ENCODE data around the gene SAFB2. TPM values are rescaled to one million over a fixed set of nuclear protein-coding genes. Genes with fewer than 3 reads are reported as not detected.

The SAFB2 gene
- total RNA-seq, 1 donor from 2014 or later, result 143 TPM

DNA sequence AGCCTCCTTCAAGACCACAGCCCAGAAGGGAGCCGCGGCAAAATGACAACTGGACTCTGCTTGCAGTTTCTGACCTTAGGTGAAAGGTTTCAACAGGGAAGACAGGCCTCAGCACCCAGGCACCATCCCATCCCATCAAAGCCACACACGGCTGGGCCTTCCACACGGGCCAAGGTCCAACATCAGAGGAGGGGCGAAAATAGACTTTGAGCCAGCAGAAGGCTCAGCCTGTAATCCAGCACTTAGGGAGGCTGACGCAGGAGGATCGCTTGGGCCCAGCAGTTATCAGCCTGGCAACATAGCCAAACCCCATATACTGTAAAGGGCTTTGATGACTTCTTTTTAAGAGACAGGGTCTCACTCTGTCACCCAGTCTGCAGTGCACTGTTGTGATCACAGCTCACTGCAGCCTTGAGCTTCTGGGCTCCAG, 28.0 kb downstream of the SAFB2 start:
- intact Hi-C loops (cut with micrococcal nuclease), result no loop called here
- no peak overlapping the region for H3K4me3 Mint-ChIP-seq
- no peaks in the 10 kb centered on the region for H3K4me1 Mint-ChIP-seq
- no peaks in the 10 kb centered on the region for H3K9me3 Mint-ChIP-seq
- ChIA-PET CTCF (no interaction called here), POLR2A (no interaction called here)
- H3K36me3 Mint-ChIP-seq (ENCODE audit: low read depth), result peaks cover 92% of the 10 kb centered on the region
- DNase-seq, result no peak
- no peaks in the 10 kb centered on the region for H3K27me3 Mint-ChIP-seq
- no peak for ATAC-seq (ENCODE audit: low read depth)
- TF ChIP-seq, protein P1, sequence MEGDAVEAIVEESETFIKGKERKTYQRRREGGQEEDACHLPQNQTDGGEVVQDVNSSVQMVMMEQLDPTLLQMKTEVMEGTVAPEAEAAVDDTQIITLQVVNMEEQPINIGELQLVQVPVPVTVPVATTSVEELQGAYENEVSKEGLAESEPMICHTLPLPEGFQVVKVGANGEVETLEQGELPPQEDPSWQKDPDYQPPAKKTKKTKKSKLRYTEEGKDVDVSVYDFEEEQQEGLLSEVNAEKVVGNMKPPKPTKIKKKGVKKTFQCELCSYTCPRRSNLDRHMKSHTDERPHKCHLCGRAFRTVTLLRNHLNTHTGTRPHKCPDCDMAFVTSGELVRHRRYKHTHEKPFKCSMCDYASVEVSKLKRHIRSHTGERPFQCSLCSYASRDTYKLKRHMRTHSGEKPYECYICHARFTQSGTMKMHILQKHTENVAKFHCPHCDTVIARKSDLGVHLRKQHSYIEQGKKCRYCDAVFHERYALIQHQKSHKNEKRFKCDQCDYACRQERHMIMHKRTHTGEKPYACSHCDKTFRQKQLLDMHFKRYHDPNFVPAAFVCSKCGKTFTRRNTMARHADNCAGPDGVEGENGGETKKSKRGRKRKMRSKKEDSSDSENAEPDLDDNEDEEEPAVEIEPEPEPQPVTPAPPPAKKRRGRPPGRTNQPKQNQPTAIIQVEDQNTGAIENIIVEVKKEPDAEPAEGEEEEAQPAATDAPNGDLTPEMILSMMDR (IDR thresholded peaks at IDR 0.05), result no peak
- H3K27ac Mint-ChIP-seq, result no peak overlapping the region

GRCh38 chr19:5593343-5594255, 29.0 kb downstream of the SAFB2 start:
- DNase-seq, result no peak
- Mint-ChIP-seq H3K4me3 (no peak overlapping the region), H3K27ac (no peak overlapping the region), H3K27me3 (no peaks in the 10 kb centered on the region), H3K4me1 (no peaks in the 10 kb centered on the region), H3K36me3 (ENCODE audit: low read depth) (peaks cover 92% of the 10 kb centered on the region), H3K9me3 (no peaks in the 10 kb centered on the region)
- POLR2A ChIA-PET, result no interaction called here
- CTCF ChIA-PET, result no interaction called here
- no peak for ATAC-seq (ENCODE audit: low read depth)
- intact Hi-C loops (cut with micrococcal nuclease), result no loop called here
- TF ChIP-seq, protein P1 (IDR thresholded peaks at IDR 0.05), result no peak

DNA sequence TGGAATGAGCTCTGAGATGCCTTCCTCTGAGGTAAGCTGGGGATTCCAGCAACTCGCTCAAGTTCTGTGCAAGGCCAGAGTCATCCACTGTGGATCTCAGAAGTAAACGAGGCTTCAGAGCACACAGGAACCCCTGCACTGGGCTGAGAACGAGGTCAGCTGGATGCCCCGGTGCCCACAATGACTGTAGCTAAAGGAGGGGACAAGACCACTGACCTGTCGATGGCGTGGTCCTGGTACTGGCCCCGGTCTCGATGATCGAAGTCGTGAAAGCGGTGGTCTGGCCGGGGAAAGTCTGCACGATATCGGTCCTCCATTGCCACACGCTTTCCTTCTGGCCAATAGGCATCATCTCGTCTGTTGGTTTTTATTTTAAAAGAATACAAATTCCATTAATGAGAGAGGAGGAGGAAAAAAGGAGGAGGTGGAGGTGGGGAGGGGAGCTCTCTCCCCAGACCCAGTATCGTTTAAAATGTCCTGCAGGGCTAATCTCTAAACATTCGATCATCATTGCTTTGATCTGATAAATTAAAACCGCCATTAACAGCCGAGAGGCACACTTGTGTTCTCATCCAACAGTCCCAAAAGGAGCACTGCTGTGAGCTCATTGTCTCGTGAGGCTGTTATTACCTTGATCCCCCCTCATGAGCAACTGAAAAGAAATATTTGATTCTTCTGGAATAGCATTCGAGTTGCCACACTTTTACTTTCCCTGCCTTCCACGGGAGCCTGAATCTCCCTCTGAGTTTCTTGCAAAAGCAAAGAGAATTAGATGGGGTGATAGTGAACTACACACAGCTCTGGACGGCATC, 29.8 kb downstream of the SAFB2 start:
- Mint-ChIP-seq H3K36me3 (ENCODE audit: low read depth) (peaks cover 92% of the 10 kb centered on the region), H3K9me3 (no peaks in the 10 kb centered on the region), H3K4me3 (no peak overlapping the region), H3K4me1 (no peaks in the 10 kb centered on the region), H3K27ac (no peak overlapping the region), H3K27me3 (no peaks in the 10 kb centered on the region)
- ChIA-PET POLR2A (no interaction called here), CTCF (no interaction called here)
- DNase-seq, result no peak
- no peak for ATAC-seq (ENCODE audit: low read depth)
- intact Hi-C loops (cut with micrococcal nuclease), result no loop called here
- TF ChIP-seq, protein P1 (IDR thresholded peaks at IDR 0.05), result no peak

DNA sequence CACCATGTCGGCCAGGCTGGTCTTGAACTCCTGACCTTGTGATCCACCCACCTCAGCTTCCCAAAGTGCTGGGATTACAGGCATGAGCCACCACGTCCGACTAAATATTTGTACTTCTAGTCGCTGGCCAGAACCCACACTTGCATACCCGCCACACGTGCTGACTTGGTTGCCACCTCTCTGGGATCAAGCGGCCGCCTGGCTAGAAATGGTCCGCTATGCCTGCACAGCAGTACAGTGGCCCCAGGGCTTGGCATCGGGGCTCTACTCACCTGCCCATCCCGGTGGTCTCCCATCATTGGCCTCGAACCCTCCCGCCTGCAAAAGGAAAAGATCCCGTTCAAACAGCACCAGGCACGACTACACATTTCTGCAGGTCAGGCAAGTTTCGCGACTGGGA, 31.1 kb downstream of the SAFB2 start:
- TF ChIP-seq, protein P1 (IDR thresholded peaks at IDR 0.05), result no peak
- Mint-ChIP-seq H3K9me3 (no peaks in the 10 kb centered on the region), H3K27me3 (no peaks in the 10 kb centered on the region), H3K36me3 (ENCODE audit: low read depth) (peaks cover 94% of the 10 kb centered on the region), H3K4me1 (peaks cover 2% of the 10 kb centered on the region), H3K27ac (no peak overlapping the region), H3K4me3 (no peak overlapping the region)
- ChIA-PET CTCF (no interaction called here), POLR2A (no interaction called here)
- intact Hi-C loops (cut with micrococcal nuclease), result no loop called here
- ATAC-seq (ENCODE audit: low read depth) (no peak), DNase-seq (no peak)

DNA sequence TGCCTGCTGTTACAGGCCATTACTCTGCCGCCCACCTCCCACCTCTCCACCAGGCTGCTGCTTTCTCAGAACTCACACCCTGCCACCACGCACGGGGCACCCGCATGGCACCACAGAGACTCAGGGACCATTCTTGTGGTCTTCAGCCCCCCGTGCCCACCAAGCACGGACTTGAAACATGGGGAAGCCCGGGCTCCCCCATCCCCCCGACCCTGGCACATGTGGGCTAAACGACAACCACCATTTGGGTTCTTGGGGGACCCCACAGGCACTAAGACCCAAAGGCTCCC, 31.8 kb downstream of the SAFB2 start:
- TF ChIP-seq, protein P1 (IDR thresholded peaks at IDR 0.05), result no peak
- no peaks in the 10 kb centered on the region for H3K27me3 Mint-ChIP-seq
- DNase-seq, result no peak
- peaks cover 8% of the 10 kb centered on the region for H3K4me1 Mint-ChIP-seq
- POLR2A ChIA-PET, result no interaction called here
- H3K36me3 Mint-ChIP-seq (ENCODE audit: low read depth), result peaks cover 91% of the 10 kb centered on the region
- H3K9me3 Mint-ChIP-seq, result no peaks in the 10 kb centered on the region
- intact Hi-C loops (cut with micrococcal nuclease), result no loop called here
- no peak overlapping the region for H3K27ac Mint-ChIP-seq
- CTCF ChIA-PET, result no interaction called here
- no peak overlapping the region for H3K4me3 Mint-ChIP-seq
- ATAC-seq (ENCODE audit: low read depth), result no peak

All from activated B cell treated with CpG ODN at 0.5 μM for 24 hours (primary cell).